LNCAP (cell line): ENCODE data around the gene MYMX.

ENCODE experiments used
- CTCF ChIP-seq: fragments of 450-650 bp; IDR thresholded peaks from 2 replicates; pipeline ENCODE4 v1.5.1; 2017; ENCODE audit warnings: mild to moderate bottlenecking

The MYMX gene

GRCh38 chr6:44192428-44193041 is 24.2 kb upstream of the MYMX start:
- TF ChIP-seq CTCF, result no peak

GRCh38 chr6:44193307-44193910 is 23.3 kb upstream of the MYMX start:
- no peak for TF ChIP-seq CTCF

- TF ChIP-seq CTCF, result no peak
Observed at GRCh38 chr6:44194326-44194725, 22.4 kb upstream of the MYMX start.

GRCh38 chr6:44198684-44199083 is 18.0 kb upstream of the MYMX start:
- TF ChIP-seq CTCF, result no peak

GRCh38 chr6:44199883-44200282 is 16.8 kb upstream of the MYMX start:
- TF ChIP-seq CTCF, result no peak

GRCh38 chr6:44201200-44201599 is 15.5 kb upstream of the MYMX start:
- TF ChIP-seq CTCF, result no peak

GRCh38 chr6:44201638-44202303 is 15.0 kb upstream of the MYMX start:
- TF ChIP-seq CTCF, result no peak
